Heart left ventricle (tissue), 16 donors: ENCODE measurements around the gene IL31. TPM values are rescaled to one million over a fixed set of nuclear protein-coding genes. Genes with fewer than 3 reads are reported as not detected.
A peak's percentile ranks its signal among the peaks of the same experiment; 100 is the strongest.

Experiments used
- ATAC-seq, 4 donors: fragments of 200-7000 bp; cut with Tn5 transposase; one replicate each; pipeline ENCODE4 v1.9.1; 2020 to 2022; ENCODE audit warnings: moderate library complexity in 4 of 4, mild to moderate bottlenecking in 3 of 4, moderate number of reproducible peaks in 1 of 4
- DNase-seq, 5 donors: peaks; one replicate each; pipeline ENCODE4 v3.0.0-alpha.2; 2020
- H3K27ac ChIP-seq, 12 donors: fragments of 200-600 bp; sonication (generic) in 4 of 12; one replicate each; pipeline versions ENCODE4 v1.5.0 to v1.8.0; 2016 to 2022; ENCODE audit warnings: mild to moderate bottlenecking in 2 of 12
- H3K27me3 ChIP-seq, 9 donors: fragments of 200-600 bp; sonication (generic) in 2 of 9; one replicate each; pipeline versions ENCODE4 v1.5.1 to v1.8.0; 2016 to 2022; ENCODE audit warnings: mild to moderate bottlenecking in 3 of 9
- H3K36me3 ChIP-seq, 9 donors: fragments of 200-600 bp; sonication (generic) in 2 of 9; one replicate each; pipeline versions ENCODE4 v1.5.0 to v1.8.0; 2018 to 2022; ENCODE audit warnings: mild to moderate bottlenecking in 2 of 9
- H3K4me1 ChIP-seq, 12 donors: fragments of 200-600 bp; sonication (generic) in 4 of 12; one replicate each; pipeline versions ENCODE4 v1.5.0 to v1.8.0; 2016 to 2022; ENCODE audit warnings: mild to moderate bottlenecking in 3 of 12
- H3K4me3 ChIP-seq, 12 donors: fragments of 200-600 bp; sonication (generic) in 4 of 12; one replicate each; pipeline versions ENCODE4 v1.5.0 to v1.8.0; 2017 to 2022; ENCODE audit warnings: mild to moderate bottlenecking in 9 of 12, moderate library complexity in 4 of 12
- H3K9me3 ChIP-seq, 12 donors: fragments of 200-600 bp; sonication (generic) in 4 of 12; one replicate each; pipeline versions ENCODE4 v1.5.0 to v1.8.0; 2016 to 2022; ENCODE audit warnings: mild to moderate bottlenecking in 1 of 12
- CTCF ChIP-seq, 12 donors: fragments of 200-600 bp; sonication (generic) in 4 of 12; IDR thresholded peaks; one replicate each; pipeline versions ENCODE4 v1.5.0 to v1.8.0; 2018 to 2022; ENCODE audit warnings: antibody characterized with exemption in 12 of 12, mild to moderate bottlenecking in 5 of 12
- POLR2A ChIP-seq, 2 donors: fragments of 450-650 bp; IDR thresholded peaks; one replicate each; pipeline ENCODE4 v1.6.1; 2017; ENCODE audit warnings: antibody characterized with exemption in 2 of 2, mild to moderate bottlenecking in 2 of 2, moderate library complexity in 2 of 2
- WGBS, 4 donors: extraction: QIAGEN DNeasy Blood & Tissue Kit in 2 of 4; methylation state at CpG; one replicate each; pipeline versions ENCODE4 v1.1.5 to v1.1.7; 2013 to 2018; 5-methylcytosine and 5-hydroxymethylcytosine counted together
- intact Hi-C, 10 donors: fragments of 100-400 bp; cut with DNase I; formaldehyde crosslinking; loops; one replicate each; pipeline versions ENCODE4 v1.11.1 to v1.14.2; 2022
- polyA plus RNA-seq, 2 donors: library from polyadenylated mRNA; stranded (reverse); fragments of 200-250 nt; gene quantifications; one replicate each; pipeline ENCODE4 v1.2.3, GENCODE V29; 2013
- total RNA-seq, 9 donors: library from RNA; depleted of rRNA in 2 of 9; stranded (reverse); fragments of >200 nt in 2 of 9; fragmentation: NEBNext Ultra II Directional in 3 of 9; extraction: Animal tissue kit (Norgen Biotek cat#: 25700) in 3 of 9; gene quantifications; one replicate each; pipeline versions ENCODE4 v1.1.0 to v1.2.4, GENCODE V29; 2016 to 2023
- donor health status: ischemic (EF 13 %, LVEDD 7.1; RV severe dilation, severe dysfunction).
- donor health status: healthy with polysubstance abuse.
- donor health status: DM: no; HTN: yes; CAD: no.
- donor health status: DM: no; HTN: no; CAD: no.
- donor health status: ischemic (EF 25% LVEDD 6.9; RV normal size, moderate dysfunction).
- donor health status: ischemic (EF 25% LVEDD 5.7; RV mildly dilated, moderate dysfunction).
- donor health status: healthy.
- donor health status: DM: yes; HTN: yes; CAD: no.
- donor health status: ischemic (EF 35%, LVEDD 5.7; RV mildly dilated, moderate dysfunction).
- donor health status: nonischemic (EF 11% LVEDD 7.7; RV severe dilation, severe dysfunction).
- donor health status: DM: yes; HTN: yes; CAD: no.
- donor health status: PGD.
- donor health status: ischemic (EF 29% LVEDD 5.4; RV normal size, mild dysfunction).
- donor health status: nonischemic (EF 23%, LVEDD 6.1; RV moderate dilation, normal function).

Gene IL31
- total and polyA plus RNA-seq, 11 donors: not detected

DNA sequence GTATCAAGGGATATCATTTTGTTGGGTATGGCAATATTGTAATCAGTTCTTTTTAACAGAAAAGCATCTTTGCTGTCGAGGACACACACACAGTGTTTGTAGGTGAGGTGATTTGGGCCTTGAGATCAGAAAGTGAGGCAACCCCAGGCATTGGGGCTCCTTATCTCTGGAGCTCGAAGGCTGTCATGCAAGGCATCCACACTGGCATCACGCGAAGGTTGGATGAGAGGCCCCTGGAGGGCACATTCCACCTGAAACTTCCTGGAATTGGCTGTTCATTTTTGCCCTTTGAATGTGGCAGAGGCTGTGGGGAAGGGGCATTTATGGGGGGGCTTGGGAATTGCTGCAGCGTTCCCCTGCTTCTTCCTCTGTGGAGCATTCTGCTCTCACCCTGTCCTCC, 45.5 kb downstream of the IL31 start:
- TF ChIP-seq POLR2A (IDR thresholded peaks at IDR 0.05) (no peak), CTCF (IDR thresholded peaks at IDR 0.05) (no peak)
- DNase-seq: no peak
- Histone ChIP-seq H3K27me3 (no peaks in the 10 kb centered on the region), H3K9me3 (no peaks in the 10 kb centered on the region), H3K4me3 (no peak overlapping the region), H3K36me3 (peaks cover 0 to 66% (median 60%) of the 10 kb centered on the region in 9 donors), H3K27ac (no peak overlapping the region), H3K4me1 (peaks cover 0 to 35% (median 11%) of the 10 kb centered on the region in 12 donors)
- no peak for ATAC-seq
- WGBS, 4 donors: 60 to 84% (median 65%) methylated on average over 5 of the region's 5 CpGs
- intact Hi-C loops: loop anchor here in 5 of 10 donors (5.0 to 10.0 kb wide), 2 partner anchors 211 to 214 kb away; partner anchors contain the start of gene CFAP251 (in 5 of the 5)

GRCh38 chr12:122127839-122128238, 46.2 kb downstream of the IL31 start:
- intact Hi-C loops: loop anchor here in 5 of 10 donors (5.0 to 10.0 kb wide), 2 partner anchors 211 to 213 kb away; partner anchors contain the start of gene CFAP251 (in 5 of the 5)
- ATAC-seq (peak in 2 of 4 donors; percentile 9 to 23), DNase-seq (peak in 1 of 5 donors; percentile 56)
- no peaks in the 10 kb centered on the region for H3K9me3 ChIP-seq
- H3K36me3 ChIP-seq: peaks cover 0 to 60% (median 54%) of the 10 kb centered on the region in 9 donors
- TF ChIP-seq CTCF (IDR thresholded peaks at IDR 0.05) (no peak), POLR2A (IDR thresholded peaks at IDR 0.05) (no peak)
- WGBS, 4 donors: 55 to 78% (median 74%) methylated on average over 9 to 13 of the region's 13 CpGs
- peaks cover 0 to 41% (median 18%) of the 10 kb centered on the region in 12 donors for H3K4me1 ChIP-seq
- H3K27ac ChIP-seq: no peak overlapping the region
- no peak overlapping the region for H3K4me3 ChIP-seq
- H3K27me3 ChIP-seq: no peaks in the 10 kb centered on the region

- 77 to 84% (median 81%) methylated on average over 11 to 15 of the region's 15 CpGs for WGBS, 4 donors
- TF ChIP-seq POLR2A (IDR thresholded peaks at IDR 0.05): no peak
- peak in 8 of 12 donors; percentile 11 to 47 (median 24) for TF ChIP-seq CTCF (IDR thresholded peaks at IDR 0.05)
- H3K27ac ChIP-seq: peak overlapping the region in 1 of 12 donors; percentile 19
- DNase-seq (peak in 1 of 5 donors; percentile 52), ATAC-seq (peak in 1 of 4 donors; percentile 46)
- no peaks in the 10 kb centered on the region for H3K27me3 ChIP-seq
- intact Hi-C loops: loop anchor here in 5 of 10 donors (5.0 to 10.0 kb wide), 2 partner anchors 210 to 212 kb away; partner anchors contain the start of gene CFAP251 (in 5 of the 5)
- H3K4me3 ChIP-seq: no peak overlapping the region
- H3K9me3 ChIP-seq: no peaks in the 10 kb centered on the region
- peaks cover 0 to 47% (median 23%) of the 10 kb centered on the region in 12 donors for H3K4me1 ChIP-seq
- H3K36me3 ChIP-seq: peaks cover 0 to 51% (median 45%) of the 10 kb centered on the region in 9 donors
Observed at GRCh38 chr12:122126713-122127597, 47.1 kb downstream of the IL31 start.

GRCh38 chr12:122126342-122126635, 47.7 kb downstream of the IL31 start:
- Histone ChIP-seq H3K4me1 (peaks cover 0 to 54% (median 29%) of the 10 kb centered on the region in 12 donors), H3K9me3 (no peaks in the 10 kb centered on the region), H3K27me3 (no peaks in the 10 kb centered on the region), H3K4me3 (no peak overlapping the region), H3K27ac (peak overlapping the region in 1 of 12 donors; percentile 19), H3K36me3 (peaks cover 0 to 44% (median 39%) of the 10 kb centered on the region in 9 donors)
- TF ChIP-seq POLR2A (IDR thresholded peaks at IDR 0.05) (no peak), CTCF (IDR thresholded peaks at IDR 0.05) (no peak)
- DNase-seq (peak in 1 of 5 donors; percentile 20), ATAC-seq (no peak)
- intact Hi-C loops: loop anchor here in 5 of 10 donors (5.0 to 10.0 kb wide), 2 partner anchors 209 to 211 kb away; partner anchors contain the start of gene CFAP251 (in 5 of the 5)
- 71 to 84% (median 73%) methylated on average over 7 of the region's 7 CpGs for WGBS, 4 donors
